HK-2 (cell line): ENCODE data around the gene OPN4.
A peak's percentile ranks its signal among the peaks of the same experiment; 100 is the strongest.

Experiments used
- DNase-seq: peaks from one replicate; pipeline ENCODE4 v3.0.0-alpha.2; 2018; ENCODE audit not compliant: unreplicated experiment

Gene OPN4

DNA sequence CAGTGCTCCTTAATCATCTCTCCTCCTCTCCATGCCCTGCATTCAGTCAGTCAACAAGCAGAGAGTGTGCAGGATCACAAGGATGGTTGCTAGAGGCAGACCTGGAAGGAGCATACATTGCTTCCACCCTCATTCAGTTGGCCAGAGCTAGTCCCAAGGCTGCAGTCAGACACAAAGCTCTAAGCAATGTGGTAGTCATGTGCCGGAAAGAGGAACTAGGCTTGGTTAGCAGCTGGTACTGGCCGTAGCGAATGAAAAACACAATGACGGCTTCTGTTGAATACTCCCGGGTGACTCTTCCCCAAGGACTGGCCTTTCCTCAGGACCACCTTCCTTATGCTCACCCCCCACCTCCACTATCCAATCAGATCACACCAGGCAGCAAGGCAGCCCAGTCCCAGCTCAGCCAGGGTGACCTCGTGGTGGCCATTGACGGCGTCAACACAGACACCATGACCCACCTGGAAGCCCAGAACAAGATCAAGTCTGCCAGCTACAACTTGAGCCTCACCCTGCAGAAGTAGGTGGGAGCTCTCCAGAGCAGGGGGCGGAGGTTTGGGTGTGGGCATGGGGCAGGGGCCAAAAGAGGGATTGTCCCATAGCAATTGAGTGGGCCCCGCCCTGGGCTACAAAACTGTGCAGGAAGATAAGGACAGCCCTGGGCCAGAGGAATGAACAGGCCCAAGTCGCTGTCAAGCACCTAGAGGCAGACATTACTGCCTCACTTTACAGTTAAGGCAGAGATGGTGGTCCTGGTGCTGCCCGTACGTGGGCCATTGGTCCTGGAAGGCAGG is 24.8 kb downstream of the OPN4 start:
- DNase-seq = no peak

DNA sequence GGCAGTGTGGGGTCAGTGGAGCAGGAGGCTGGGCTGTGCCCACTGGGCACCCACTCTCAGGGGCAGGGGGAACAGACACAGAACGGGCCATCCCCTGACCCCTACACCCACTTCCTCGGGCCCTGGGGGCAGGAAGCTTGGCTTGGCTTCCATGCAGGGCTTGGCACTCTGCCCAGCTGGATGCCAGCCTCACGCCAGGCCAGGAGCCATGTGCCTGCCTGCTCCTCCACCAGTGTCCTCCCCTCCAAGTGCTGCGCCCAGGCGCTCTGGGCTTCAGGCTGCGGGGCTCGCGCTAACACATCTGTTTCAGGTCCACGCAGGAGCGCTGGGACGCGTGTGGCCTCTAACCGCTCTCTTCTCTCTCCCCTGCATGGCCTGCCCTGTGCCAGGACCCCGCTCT is 26.7 kb downstream of the OPN4 start:
- DNase-seq = no peak

DNA sequence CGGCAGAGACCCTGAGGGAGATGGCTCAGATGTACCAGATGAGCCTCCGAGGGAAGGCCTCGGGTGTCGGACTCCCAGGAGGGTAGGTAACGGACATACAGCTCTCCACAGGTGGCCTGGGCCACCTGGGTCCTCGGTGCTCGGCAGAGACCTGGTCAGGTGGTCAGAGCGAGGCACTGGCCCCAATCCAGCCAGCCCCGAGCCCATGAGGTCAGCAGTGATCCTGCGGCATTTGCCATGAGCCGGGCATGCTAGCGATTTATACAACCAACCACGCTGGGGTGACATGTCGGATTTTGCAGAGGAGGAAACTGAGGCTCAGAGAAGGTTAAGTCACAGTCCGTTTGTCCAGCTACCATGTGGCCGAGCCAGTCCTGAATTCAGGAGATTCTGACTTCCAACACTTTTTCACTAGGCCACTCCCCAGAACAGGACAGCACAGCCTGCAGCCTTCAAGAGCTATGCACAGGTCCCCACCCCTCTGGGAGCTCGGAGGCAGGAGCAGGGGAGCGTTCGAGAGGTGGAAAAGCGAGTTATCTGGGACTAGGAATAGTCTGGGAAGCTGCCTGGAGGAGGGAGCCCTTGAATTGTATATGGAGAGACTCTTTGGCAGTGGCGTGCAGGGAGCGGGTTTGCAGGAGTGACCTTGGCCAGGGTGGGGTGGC is 27.5 kb downstream of the OPN4 start:
- DNase-seq = no peak

DNA sequence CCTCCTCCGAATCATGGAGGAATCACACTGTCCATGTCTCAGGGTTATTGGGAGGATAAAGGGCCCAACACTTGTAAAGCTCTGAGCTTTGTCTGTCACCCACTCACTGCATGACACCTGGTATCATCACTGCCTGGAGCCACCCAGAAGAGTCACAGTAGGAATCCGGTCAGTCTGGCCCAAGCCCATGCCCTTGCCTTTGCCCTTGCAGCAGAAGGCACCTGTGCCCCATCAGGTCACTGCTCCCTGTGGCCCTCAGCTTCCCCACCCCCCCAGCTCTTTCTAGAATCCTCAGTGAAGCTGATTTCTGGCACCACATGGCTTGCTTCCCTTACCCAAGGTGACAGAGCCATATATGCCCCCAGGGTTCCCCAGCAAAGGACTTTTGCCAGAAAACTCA is 28.3 kb downstream of the OPN4 start:
- DNase-seq = no peak

DNA sequence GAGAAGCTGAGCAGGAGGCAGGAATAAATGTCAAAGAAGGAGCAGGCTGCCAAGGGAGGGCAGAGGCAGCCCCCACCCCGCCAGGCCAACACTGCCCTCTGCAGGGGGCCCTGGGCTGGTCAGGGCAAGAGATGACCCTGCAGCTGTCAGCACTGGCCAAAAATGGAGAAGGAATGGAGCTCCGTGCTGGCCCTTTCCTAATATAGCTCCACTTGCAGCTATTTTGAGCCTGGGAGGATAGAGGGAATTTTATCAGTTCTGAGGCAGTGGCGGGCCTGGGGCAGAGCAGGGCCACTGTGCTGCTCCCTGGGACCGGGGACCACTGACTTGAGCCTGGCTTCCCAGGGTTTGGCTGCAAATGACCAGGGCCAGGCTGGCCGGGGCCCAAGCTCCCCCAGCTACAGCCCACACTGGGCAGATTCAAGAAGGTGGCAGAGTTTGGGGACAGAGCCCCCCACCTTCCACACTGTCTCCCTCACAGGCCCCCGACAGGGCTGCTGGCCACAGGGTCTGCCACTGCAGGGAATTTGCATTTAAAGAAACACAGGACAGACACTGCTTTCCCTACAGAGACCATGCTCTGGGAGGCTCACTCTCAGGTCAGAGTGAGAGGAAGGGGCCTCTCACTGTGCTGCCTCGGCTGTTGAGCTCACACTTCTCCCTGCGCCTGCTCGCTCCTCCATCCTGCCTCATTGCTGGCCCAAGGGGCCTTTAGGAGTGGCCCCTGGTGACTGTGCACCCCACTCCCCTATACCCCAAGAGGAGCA is 30.2 kb downstream of the OPN4 start:
- DNase-seq = peak; percentile 41

DNA sequence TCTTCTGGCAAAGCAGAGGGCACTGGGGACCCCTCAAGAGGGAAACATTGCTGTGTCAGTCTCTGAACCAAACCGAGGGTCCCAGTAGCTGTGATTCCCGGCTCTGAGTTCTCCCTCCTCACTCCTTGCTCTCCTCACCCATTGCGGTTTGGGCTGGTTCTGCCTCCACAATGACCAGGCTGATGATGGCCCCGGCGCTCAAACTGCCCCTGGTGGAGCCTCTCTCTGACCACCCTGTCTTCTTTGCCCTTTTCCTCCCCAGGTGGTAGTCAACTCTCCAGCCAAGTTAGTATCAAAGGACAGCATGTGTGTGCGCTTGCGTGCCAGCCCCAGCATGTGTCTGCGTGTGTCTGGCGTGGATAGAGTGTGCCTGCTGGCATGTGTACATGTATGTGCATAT is 31.1 kb downstream of the OPN4 start:
- DNase-seq = no peak

DNA sequence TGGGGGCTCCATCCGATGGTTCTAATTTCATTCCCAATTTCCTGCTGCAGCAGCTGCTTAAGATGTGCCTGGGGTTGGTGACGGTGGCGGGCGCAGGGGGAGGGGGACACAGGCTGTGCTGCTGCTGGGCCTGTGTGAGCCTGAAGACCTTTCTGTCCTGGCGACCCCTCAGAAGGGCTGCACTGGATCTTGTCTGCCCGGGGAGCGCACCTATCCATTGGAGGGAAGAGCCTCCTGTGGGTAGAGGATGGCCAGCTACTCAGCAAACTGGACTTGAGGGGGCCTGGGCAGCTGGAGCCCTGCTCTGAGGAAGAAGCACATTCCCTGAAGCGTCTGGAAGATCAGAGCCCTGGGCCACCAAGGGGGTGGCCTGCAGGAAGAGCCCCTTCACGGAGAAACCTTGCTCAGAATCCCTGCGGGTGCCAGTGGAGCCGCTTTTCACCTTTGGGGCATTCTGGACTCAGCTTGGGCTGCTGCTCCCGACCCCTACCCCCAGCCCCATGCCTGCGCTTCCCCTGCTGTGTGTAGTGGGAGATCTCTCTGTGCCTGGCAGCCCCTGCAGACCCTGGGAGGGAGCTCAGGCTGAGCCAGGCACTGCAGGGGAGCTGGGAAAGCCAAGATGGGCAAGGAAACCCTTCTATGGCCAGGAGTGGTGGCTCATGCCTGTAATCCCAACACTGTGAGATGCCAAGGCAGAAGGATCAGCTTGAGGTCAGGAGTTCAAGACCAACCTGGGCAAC is 31.7 kb downstream of the OPN4 start:
- DNase-seq = no peak

DNA sequence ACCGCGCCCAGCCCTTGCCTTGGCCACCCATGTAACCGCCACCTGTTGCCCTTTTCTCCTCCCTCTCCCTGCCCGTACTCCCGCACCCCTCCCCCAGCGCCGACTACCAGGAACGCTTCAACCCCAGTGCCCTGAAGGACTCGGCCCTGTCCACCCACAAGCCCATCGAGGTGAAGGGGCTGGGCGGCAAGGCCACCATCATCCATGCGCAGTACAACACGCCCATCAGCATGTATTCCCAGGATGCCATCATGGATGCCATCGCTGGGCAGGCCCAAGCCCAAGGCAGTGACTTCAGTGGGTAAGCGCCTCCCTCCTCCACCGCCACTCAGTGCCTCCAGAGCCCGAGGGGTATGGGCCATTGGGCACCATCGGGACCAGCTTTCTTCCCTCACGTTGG is 32.6 kb downstream of the OPN4 start:
- DNase-seq = no peak

DNA sequence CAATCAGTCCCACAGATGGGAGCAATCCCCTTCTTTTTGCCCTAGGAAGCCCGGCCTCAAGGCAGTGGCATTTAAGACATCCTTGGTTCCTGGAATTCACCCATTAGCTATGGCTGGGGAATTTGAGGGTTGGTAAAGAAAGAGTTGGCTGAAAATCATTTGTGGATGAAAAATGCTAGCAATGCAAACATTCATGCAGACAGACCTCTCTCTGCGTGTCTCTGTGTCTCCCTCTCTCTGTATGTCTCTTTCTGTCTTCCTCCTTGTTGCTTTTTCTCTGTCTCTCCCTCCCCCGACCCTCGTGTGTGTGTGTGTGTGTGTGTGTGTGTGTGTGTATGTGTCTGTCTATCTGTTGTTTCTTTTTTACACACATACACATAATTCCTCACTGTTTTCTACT is 33.4 kb downstream of the OPN4 start:
- DNase-seq = no peak

DNA sequence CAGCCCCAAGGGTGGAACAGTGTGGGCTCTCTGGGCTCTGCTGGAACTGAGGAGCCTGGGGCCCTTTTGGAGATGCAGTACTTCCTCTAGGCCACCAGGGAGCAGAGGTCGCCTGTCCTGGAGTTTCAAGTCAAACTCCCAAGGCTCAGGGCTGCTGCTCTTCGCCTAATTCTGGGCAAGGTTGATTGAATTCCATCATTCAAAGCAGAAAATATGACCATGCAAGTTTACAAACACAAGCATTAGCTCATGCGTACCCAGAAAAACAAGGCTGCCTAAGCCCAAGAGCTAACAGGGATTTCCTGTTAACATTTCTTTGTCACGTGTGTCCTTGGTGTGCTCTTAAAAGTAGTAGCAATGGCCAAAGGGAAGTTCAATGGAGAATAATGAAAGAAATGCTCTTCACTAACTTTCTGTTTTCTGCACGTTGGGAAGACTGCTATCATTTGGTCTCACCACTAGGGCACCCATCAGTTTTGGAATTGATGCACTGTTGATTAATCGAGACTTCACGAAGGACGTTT is 34.1 kb downstream of the OPN4 start:
- peak; percentile 60 for DNase-seq

DNA sequence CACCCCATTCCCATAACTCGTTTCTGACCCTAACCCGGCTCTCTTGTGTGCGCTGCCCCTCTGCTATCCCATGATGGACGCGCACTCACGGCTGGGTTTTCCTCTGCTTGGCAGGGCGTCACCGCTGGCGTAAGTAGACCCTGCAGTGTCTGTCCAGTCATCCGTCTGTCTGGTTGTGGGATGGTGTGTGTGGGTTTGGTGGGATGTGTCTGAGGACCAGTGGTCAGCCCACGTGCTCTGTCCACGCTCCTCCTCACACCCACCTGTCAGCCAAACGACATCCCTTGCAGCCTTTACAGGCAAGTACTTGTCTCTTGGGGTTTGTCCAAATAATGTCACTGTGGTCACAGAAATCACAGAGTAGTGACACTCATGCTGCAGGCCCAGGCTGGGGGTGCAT is 34.8 kb downstream of the OPN4 start:
- DNase-seq = no peak

DNA sequence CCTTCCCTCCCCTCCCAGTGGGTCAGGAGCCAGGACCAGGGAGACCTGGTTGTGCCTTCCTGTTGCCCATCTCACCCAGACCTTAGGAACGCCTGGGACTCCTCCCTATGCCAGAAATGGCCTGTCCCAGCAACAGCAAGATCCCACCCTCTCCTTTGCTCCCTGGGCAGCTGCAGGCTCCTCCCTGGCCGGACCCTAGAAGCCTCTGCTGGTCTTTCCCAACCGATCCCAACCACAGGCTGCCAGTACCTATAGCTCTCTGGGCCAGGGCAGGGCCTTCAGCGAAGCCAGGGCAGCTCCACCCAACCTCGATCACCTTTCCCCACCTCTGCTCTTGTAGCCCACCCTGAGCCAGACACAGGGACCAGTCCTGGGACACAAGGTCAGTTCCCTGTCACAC is 35.9 kb downstream of the OPN4 start:
- DNase-seq = no peak

DNA sequence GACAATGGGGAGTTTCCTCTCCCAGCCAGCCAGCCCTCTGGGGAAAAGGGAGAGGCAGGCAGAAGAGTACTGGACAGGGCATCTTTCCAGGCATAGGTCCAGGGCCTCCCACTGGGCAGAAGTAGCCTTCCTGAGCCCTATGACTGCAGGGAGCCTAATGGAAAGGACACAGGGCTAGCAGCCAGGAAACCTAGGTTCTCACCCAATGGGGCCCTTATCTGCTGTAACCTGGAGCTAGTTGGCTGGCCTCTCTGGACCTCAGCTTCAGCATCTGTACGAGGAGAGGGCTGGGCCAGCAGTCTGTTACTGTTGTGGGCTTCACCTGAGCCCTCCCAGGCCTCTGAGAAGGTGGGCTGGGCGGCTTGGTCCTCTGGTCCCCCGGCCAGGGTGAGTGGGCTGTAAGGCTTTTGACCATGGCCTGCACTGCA is 36.3 kb downstream of the OPN4 start:
- no peak for DNase-seq

DNA sequence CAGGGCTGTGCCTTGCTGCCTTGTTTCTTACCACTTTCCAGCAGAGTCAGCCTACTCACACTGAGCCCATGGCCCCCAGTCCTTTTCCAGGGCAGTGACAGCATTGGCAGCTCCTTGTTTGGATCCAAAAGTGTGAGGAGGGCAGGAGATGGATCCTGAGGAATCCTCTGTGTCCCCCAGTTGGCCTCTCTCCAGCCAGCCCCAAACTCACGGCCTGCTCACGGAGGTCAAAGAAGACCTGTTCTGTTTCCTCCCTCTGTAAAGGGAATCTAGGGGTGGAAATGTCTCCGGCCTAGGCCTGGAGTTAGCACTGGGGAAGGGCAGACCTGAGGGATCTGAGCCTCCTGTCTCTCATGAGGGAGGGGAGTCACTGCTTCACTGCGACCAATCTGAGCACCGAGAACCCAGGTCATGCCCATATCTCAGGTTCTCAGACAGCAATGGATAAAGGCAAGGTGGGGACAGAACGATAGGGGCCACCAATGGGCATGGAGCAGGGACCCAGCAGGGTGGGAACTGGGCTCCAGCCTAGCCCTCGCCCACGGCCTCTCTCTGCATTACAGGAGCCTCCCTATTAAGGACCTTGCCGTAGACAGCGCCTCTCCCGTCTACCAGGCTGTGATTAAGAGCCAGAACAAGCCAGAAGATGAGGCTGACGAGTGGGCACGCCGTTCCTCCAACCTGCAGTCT is 37.1 kb downstream of the OPN4 start:
- DNase-seq = no peak

DNA sequence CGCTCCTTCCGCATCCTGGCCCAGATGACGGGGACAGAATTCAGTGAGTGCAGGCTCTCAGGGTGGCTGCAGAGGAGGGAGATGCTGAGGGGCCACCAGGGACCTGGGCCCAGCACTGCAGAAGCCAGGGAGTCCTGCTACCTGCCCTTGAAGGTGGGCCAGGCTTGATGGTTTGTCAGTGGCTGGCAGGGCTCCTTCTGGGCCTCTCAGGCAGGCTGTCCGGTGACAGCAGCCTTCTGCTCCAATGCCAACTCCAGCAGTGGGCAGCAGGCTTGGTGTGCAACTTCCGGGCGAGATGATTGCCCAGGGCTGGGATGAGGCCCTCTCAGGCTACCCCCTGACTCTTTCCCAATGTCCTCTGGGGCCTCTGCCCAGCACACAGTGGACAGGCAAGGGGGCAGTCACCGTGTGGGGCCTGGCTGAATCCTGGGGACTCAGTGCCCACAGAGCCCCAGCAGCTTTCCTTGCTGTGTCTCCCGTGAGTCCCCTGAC is 37.7 kb downstream of the OPN4 start:
- DNase-seq = no peak

DNA sequence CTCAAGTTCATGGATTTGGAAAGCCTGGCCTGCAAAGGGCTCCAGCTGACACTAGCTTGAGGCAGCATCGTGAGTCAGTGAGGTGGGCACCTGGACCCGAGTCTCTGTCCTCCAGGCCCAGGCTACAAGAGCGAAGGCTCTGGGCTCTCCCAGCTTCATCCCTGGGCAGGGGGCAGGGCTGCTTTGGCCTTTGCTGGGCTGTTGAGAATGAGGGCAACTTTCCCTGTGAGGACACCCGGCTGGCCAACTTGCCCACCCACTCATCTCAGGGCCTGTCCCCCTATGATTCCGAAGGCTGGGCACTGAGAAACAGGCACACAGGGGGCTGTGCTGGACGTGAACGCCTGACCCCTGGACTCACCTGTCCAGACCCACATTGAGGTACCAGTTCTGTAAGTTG is 38.3 kb downstream of the OPN4 start:
- DNase-seq = no peak

DNA sequence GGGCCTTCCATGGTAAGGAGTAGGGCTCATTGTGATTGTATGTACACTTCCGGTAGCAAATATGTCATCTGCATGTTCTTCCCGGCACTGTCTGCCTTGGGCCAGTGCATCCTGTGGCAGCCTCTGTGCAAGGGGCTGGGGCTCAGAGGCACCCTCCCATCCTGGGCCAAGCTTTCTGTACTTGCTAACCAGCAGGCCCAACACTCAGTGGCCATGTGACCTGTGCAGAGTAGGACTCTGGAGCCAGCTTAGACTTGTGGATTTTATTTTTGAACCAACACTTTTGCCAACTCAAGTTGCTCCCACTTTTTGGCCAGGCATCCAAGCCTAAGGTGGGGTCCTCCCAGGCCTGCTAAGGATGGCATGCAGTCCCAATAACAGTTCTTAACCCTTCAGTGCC is 38.9 kb downstream of the OPN4 start:
- DNase-seq = no peak

DNA sequence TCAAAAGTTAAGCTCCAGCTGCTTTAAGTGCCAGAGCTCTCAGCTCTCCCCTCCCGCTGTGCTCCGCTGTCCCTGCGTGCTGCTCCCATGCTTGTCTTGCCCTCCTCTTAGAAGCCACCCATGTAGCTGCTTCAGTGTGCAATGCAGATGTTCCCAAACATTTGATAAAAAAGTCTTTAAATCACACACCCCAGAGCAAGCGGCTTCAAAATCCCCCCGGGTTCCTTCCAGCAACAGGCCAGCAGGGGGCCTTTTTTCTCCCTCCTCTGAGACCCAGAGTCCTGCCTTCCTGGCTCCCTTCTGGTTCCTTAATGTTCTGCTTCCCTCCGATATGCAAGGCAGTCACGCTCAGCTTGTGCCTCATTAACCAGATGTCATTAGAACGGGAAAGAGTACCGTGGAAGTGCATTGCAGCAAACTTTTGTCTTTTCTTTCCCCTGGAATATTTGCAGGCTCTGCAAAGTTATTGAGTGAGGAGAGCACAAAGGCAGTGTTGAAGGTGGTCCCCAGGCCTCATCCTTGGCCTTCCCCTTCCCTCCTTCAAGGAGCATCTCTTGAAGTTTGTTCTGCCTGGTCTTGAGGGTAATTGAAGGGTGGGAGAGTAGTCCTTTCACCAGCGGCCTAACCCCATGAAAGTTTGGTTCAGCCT is 39.5 kb downstream of the OPN4 start:
- peak; percentile 33 for DNase-seq

DNA sequence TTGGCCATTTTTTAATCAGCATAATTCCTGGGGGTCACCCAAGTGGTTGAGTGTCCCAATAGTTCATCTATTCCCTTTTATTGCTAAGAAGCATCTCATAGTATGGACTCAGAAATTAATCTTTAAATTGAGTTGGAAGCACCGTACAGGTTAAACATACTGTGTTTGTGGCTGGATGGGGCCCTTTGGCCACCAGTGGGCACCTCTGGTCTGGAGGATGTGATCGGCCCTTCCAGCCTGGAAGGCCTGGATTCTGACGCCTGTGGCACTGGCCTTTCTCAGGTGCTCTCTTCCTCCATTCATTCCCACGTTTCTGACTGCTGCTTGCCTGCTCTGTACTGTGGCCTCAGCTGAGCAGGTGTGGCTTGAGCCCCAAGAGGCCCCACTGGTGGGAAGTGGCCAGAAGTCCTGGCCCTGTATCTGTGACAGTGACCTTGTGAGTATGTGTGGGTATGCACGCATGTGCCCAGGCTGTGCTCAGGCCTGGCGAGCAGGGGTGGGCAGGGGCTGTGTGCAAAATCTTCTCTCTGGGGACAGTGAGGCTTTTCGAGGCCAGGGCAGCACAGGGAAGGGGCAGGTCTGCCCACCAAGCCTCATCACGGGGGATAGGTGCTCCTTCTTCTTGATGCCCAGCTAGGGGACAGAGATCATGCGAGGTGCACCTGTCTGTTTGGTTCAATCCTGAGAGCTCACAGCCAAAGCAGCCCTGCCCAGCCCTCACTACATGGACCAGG is 44.0 kb downstream of the OPN4 start:
- no peak for DNase-seq

DNA sequence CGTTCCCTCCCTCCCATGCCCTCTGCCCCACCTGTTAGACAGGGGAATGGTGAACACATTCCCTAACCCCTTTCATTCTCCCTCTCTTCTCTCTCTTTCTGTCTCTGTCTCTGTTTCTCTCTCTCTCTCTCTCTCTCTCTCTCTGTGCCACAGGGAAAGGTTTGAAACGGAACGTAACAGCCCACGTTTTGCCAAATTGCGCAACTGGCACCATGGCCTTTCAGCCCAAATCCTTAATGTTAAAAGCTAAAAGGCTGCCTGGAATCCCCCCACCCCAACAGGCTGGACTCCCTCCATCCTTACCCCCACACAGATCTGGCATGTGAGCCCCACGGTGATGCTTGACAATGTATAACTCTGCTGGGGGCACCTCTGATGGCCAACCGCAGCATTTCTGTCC is 44.8 kb downstream of the OPN4 start:
- no peak for DNase-seq
